IMR-90 (cell line): Measurements from ENCODE around the gene SH3BP4. TPM values are rescaled to one million over a fixed set of nuclear protein-coding genes. Genes with fewer than 3 reads are reported as not detected.
A peak's percentile ranks its signal among the peaks of the same experiment; 100 is the strongest.

ENCODE experiments used
- ATAC-seq: fragments of 200-7000 bp; cut with Tn5 transposase; 2 replicates; pipeline ENCODE4 v1.9.1; 2020; ENCODE audit warnings: low read depth, mild to moderate bottlenecking, moderate library complexity
- BruUV-seq: library from RNA; stranded (reverse); fragments of 400-500 nt; replicated peaks from 2 replicates; lab custom pipeline; 2021; lab: Mats Ljungman, UMichigan
- CTCF ChIA-PET: fragments of 300-600 bp; formaldehyde crosslinking; extraction: SDS; loops from one replicate; lab custom pipeline; 2021; ENCODE audit warnings: antibody characterized with exemption; lab: Yijun Ruan, JAX
- POLR2A ChIA-PET: fragments of 300-600 bp; sonication (Branson Sonifier 250); formaldehyde crosslinking; loops from one replicate; lab custom pipeline; 2022; ENCODE audit warnings: antibody characterized with exemption; ENCODE audit not compliant: unreplicated experiment; lab: Charles Lee
- DNase-seq: peaks from one replicate; pipeline ENCODE4 v3.0.0; 2013
- H2AFZ ChIP-seq: replicated peaks from 2 replicates; pipeline ENCODE3; 2013; ENCODE audit warnings: low read length, mild to moderate bottlenecking; ENCODE audit not compliant: poor library complexity
- H2AK5ac ChIP-seq: 2 replicates; pipeline ENCODE4 v1.6.1; 2013; ENCODE audit warnings: low read depth, low read length, inconsistent platforms
- H2AK9ac ChIP-seq: replicated peaks from 2 replicates; pipeline ENCODE3; 2013; ENCODE audit warnings: mild to moderate bottlenecking, low read depth, low read length, moderate library complexity; ENCODE audit not compliant: poor library complexity
- H2BK120ac ChIP-seq: 2 replicates; pipeline ENCODE4 v1.6.1; 2013; ENCODE audit warnings: low read depth, low read length, inconsistent platforms
- H2BK15ac ChIP-seq: 3 replicates; pipeline ENCODE4 v1.6.1; 2013; ENCODE audit warnings: low read depth, low read length, inconsistent platforms
- H2BK20ac ChIP-seq: 2 replicates; pipeline ENCODE4 v1.6.1; 2013; ENCODE audit warnings: low read depth, mild to moderate bottlenecking, inconsistent platforms, low read length, moderate library complexity
- H2BK5ac ChIP-seq: 2 replicates; pipeline ENCODE4 v1.6.1; 2013; ENCODE audit warnings: mild to moderate bottlenecking, low read depth, low read length, inconsistent platforms; ENCODE audit not compliant: poor library complexity, severe bottlenecking
- H3K14ac ChIP-seq: replicated peaks from 2 replicates; pipeline ENCODE4 v1.6.1; 2013; ENCODE audit warnings: low read depth, low read length, inconsistent platforms
- H3K18ac ChIP-seq: 2 replicates; pipeline ENCODE4 v1.6.1; 2013; ENCODE audit warnings: low read depth, low read length, control low read depth
- H3K23ac ChIP-seq: 2 replicates; pipeline ENCODE4 v1.6.1; 2013; ENCODE audit warnings: low read depth, low read length, inconsistent platforms
- H3K27ac ChIP-seq: 2 replicates; pipeline ENCODE4 v1.5.1; 2013; ENCODE audit warnings: mild to moderate bottlenecking, control low read depth, low read length; ENCODE audit not compliant: insufficient read depth
- H3K27me3 ChIP-seq: 2 replicates; pipeline ENCODE4 v1.6.1; 2013; ENCODE audit warnings: low read length; ENCODE audit not compliant: control insufficient read depth, insufficient read depth
- H3K36me3 ChIP-seq: 2 replicates; pipeline ENCODE4 v1.6.1; 2013; ENCODE audit warnings: low read length, mixed read lengths; ENCODE audit not compliant: control insufficient read depth, insufficient read depth
- H3K4ac ChIP-seq: 2 replicates; pipeline ENCODE4 v1.6.1; 2013; ENCODE audit warnings: low read depth, low read length, inconsistent platforms
- H3K4me1 ChIP-seq: 2 replicates; pipeline ENCODE4 v1.6.1; 2013; ENCODE audit warnings: low read length, mixed read lengths; ENCODE audit not compliant: control insufficient read depth, insufficient read depth
- H3K4me2 ChIP-seq: 2 replicates; pipeline ENCODE4 v1.6.1; 2013; ENCODE audit warnings: low read depth, mild to moderate bottlenecking, control low read depth, low read length, moderate library complexity
- H3K4me3 ChIP-seq: 2 replicates; pipeline ENCODE4 v1.5.1; 2013; ENCODE audit warnings: low read depth, mild to moderate bottlenecking, control low read depth, low read length, moderate library complexity; ENCODE audit not compliant: insufficient read depth
- H3K56ac ChIP-seq: 2 replicates; pipeline ENCODE4 v1.6.1; 2013; ENCODE audit warnings: low read length, inconsistent platforms; ENCODE audit not compliant: insufficient read depth; ENCODE audit errors: extremely low read depth
- H3K79me1 ChIP-seq, 2 experiments: 2 replicates each; pipeline ENCODE4 v1.6.1; 2013; ENCODE audit warnings: low read length in 2 of 2, inconsistent platforms in 1 of 2, low read depth in 1 of 2
- H3K9ac ChIP-seq: 2 replicates; pipeline ENCODE4 v1.6.1; 2013; ENCODE audit warnings: low read depth, low read length, control low read depth
- H3K9me1 ChIP-seq: 2 replicates; pipeline ENCODE4 v1.6.1; 2013; ENCODE audit warnings: low read length, inconsistent platforms; ENCODE audit not compliant: insufficient read depth
- H3K9me3 ChIP-seq: 2 replicates; pipeline ENCODE4 v1.6.1; 2013; ENCODE audit warnings: low read length; ENCODE audit not compliant: control insufficient read depth, insufficient read depth
- H4K20me1 ChIP-seq: 2 replicates; pipeline ENCODE4 v1.6.1; 2013; ENCODE audit warnings: low read length, inconsistent platforms; ENCODE audit not compliant: insufficient read depth
- H4K5ac ChIP-seq: 2 replicates; pipeline ENCODE4 v1.6.1; 2013; ENCODE audit warnings: mild to moderate bottlenecking, low read depth, low read length, control low read depth
- H4K8ac ChIP-seq, 2 experiments: 2 replicates each; pipeline ENCODE4 v1.6.1; 2013; ENCODE audit warnings: low read depth in 2 of 2, low read length in 2 of 2, control low read depth in 1 of 2, inconsistent platforms in 1 of 2
- H4K91ac ChIP-seq: 2 replicates; pipeline ENCODE4 v1.6.1; 2013; ENCODE audit warnings: low read depth, low read length, inconsistent platforms; ENCODE audit not compliant: insufficient read depth
- BHLHE40 ChIP-seq: fragments of 150-350 bp; IDR thresholded peaks from 2 replicates; pipeline ENCODE4 v1.6.1; 2016; ENCODE audit warnings: mild to moderate bottlenecking, low read depth, low read length
- CEBPB ChIP-seq: IDR thresholded peaks from 2 replicates; pipeline ENCODE4 v1.6.1; 2012; ENCODE audit warnings: low read depth, low read length, improper control_type of control experiment
- CHD1 ChIP-seq: IDR thresholded peaks from 2 replicates; pipeline ENCODE4 v1.6.1; 2012; ENCODE audit warnings: low read depth, low read length, improper control_type of control experiment
- CTCF ChIP-seq: conservative IDR thresholded peaks from 2 replicates; pipeline ENCODE4 v1.5.1; 2012; ENCODE audit warnings: mild to moderate bottlenecking, low read depth, low read length, improper control_type of control experiment
- ELK1 ChIP-seq: fragments of 150-350 bp; IDR thresholded peaks from 2 replicates; pipeline ENCODE4 v1.6.1; 2016; ENCODE audit warnings: low read depth, mild to moderate bottlenecking, low read length, moderate library complexity, borderline replicate concordance
- FOS ChIP-seq: fragments of 150-350 bp; IDR thresholded peaks from 2 replicates; pipeline ENCODE4 v1.6.1; 2016; ENCODE audit warnings: low read depth, low read length
- MAFK ChIP-seq: IDR thresholded peaks from 2 replicates; pipeline ENCODE4 v1.6.1; 2012; ENCODE audit warnings: low read depth, low read length, improper control_type of control experiment
- MAZ ChIP-seq: IDR thresholded peaks from 2 replicates; pipeline ENCODE4 v1.6.1; 2012; ENCODE audit warnings: low read depth, mild to moderate bottlenecking, low read length, improper control_type of control experiment, moderate library complexity, borderline replicate concordance
- MXI1 ChIP-seq: IDR thresholded peaks from 2 replicates; pipeline ENCODE4 v1.6.1; 2012; ENCODE audit warnings: low read depth, mild to moderate bottlenecking, low read length, moderate library complexity, borderline replicate concordance
- NFE2L2 ChIP-seq: fragments of 150-350 bp; IDR thresholded peaks from 2 replicates; pipeline ENCODE4 v1.6.1; 2016; ENCODE audit warnings: low read depth, mild to moderate bottlenecking, low read length
- POLR2A ChIP-seq: IDR thresholded peaks from 2 replicates; pipeline ENCODE4 v1.6.1; 2012; ENCODE audit warnings: mild to moderate bottlenecking, low read depth, low read length
- RAD21 ChIP-seq: IDR thresholded peaks from 2 replicates; pipeline ENCODE4 v1.6.1; 2012; ENCODE audit warnings: low read length, improper control_type of control experiment
- RCOR1 ChIP-seq: IDR thresholded peaks from 2 replicates; pipeline ENCODE4 v1.6.1; 2012; ENCODE audit warnings: mild to moderate bottlenecking, low read length, improper control_type of control experiment; ENCODE audit not compliant: insufficient replicate concordance
- RFX5 ChIP-seq: IDR thresholded peaks from 2 replicates; pipeline ENCODE4 v1.8.0; 2012; ENCODE audit warnings: low read depth, mild to moderate bottlenecking, low read length, moderate library complexity
- SMC3 ChIP-seq: fragments of 150-350 bp; IDR thresholded peaks from 2 replicates; pipeline ENCODE4 v1.6.1; 2016; ENCODE audit warnings: low read depth, mild to moderate bottlenecking, antibody characterized with exemption, low read length, moderate library complexity
- USF2 ChIP-seq: fragments of 150-350 bp; IDR thresholded peaks from 2 replicates; pipeline ENCODE4 v1.6.1; 2017; ENCODE audit warnings: mild to moderate bottlenecking, antibody characterized with exemption, low read length, low read depth
- WGBS, 2 experiments: methylation state at CpG; one replicate each; pipeline versions ENCODE4 v1.1.5 to v1.1.7; 2013; ENCODE audit warnings: missing lambda C conversion rate in 2 of 2; ENCODE audit not compliant: insufficient read length in 1 of 2; ENCODE audit errors: extremely low coverage in 2 of 2; 5-methylcytosine and 5-hydroxymethylcytosine counted together
- dilution Hi-C: fragments of 300-500 bp; cut with HindIII; formaldehyde crosslinking; loops from one replicate; pipeline ENCODE4 v1.14.3; 2018; ENCODE audit warnings: low sequenced_read_pairs; ENCODE audit not compliant: unreplicated experiment
- in situ Hi-C: fragments of 300-500 bp; cut with MboI; formaldehyde crosslinking; loops from 3 replicates; pipeline ENCODE4 v1.14.3; 2019; ENCODE audit warnings: low sequenced_read_pairs, inconsistent platforms, mixed read lengths
- intact Hi-C: fragments of 100-400 bp; cut with micrococcal nuclease; formaldehyde crosslinking; loops from 2 replicates; pipeline ENCODE4 v1.10.0; 2022
- polyA plus RNA-seq, 3 experiments: library from polyadenylated mRNA; depleted of rRNA; stranded (reverse); fragments of >200 nt; gene quantifications; 2 replicates each; pipeline ENCODE4 v1.2.3, GENCODE V29; 2012; ENCODE audit warnings: low replicate concordance in 1 of 3
- total RNA-seq: library from RNA; depleted of rRNA; stranded (reverse); fragments of >200 nt; gene quantifications from 2 replicates; pipeline ENCODE4 v1.2.3, GENCODE V29; 2012

The SH3BP4 gene
- total and polyA plus RNA-seq, 2 of the 4 experiments (the other 2 are of a cell fraction): 104 to 122 TPM

GRCh38 chr2:234961784-234962183 lies 10.0 kb downstream of the SH3BP4 start:
- H3K27me3 ChIP-seq: no peaks in the 10 kb centered on the region
- ChIA-PET CTCF (no interaction called here), POLR2A (no interaction called here)
- H4K91ac ChIP-seq: no peak overlapping the region
- no peak overlapping the region for H2BK120ac ChIP-seq
- dilution Hi-C loops: no loop called here
- peaks cover 44% of the 10 kb centered on the region for H3K4me1 ChIP-seq
- no peak overlapping the region for H2BK5ac ChIP-seq
- H3K18ac ChIP-seq: no peak overlapping the region
- H3K27ac ChIP-seq: no peak overlapping the region
- no peak overlapping the region for H2AK5ac ChIP-seq
- no peak for TF ChIP-seq FOS
- no peak for TF ChIP-seq MAFK
- TF ChIP-seq BHLHE40: no peak
- no peak for TF ChIP-seq MXI1
- no peak for TF ChIP-seq ELK1
- TF ChIP-seq RCOR1: no peak
- TF ChIP-seq RFX5: no peak
- no peak for TF ChIP-seq SMC3
- no peak for TF ChIP-seq CEBPB
- no peak for TF ChIP-seq NFE2L2
- TF ChIP-seq POLR2A: no peak
- TF ChIP-seq RAD21: no peak
- no peak for TF ChIP-seq MAZ
- no peak for TF ChIP-seq CHD1
- TF ChIP-seq CTCF: no peak
- no peak for TF ChIP-seq USF2
- no peak overlapping the region for H2BK15ac ChIP-seq
- no CpG with 5 or more reads among the region's 2 CpGs for WGBS, 2 experiments
- no peak overlapping the region for H4K8ac ChIP-seq
- no peak overlapping the region for H3K56ac ChIP-seq
- no peak overlapping the region for H4K5ac ChIP-seq
- no peak overlapping the region for H3K9ac ChIP-seq
- intact Hi-C loops: no loop called here
- H3K9me1 ChIP-seq: peaks cover 44% of the 10 kb centered on the region
- H3K4me3 ChIP-seq: no peak overlapping the region
- BruUV-seq: no TSS peak
- no peaks in the 10 kb centered on the region for H3K9me3 ChIP-seq
- H3K23ac ChIP-seq: 0 out of 2 replicates have a peak overlapping the region, but pooled peaks have one; percentile 27
- no peak overlapping the region for H2AFZ ChIP-seq
- in situ Hi-C loops: loop anchor here (10.0 kb wide), 1 partner anchor 407 kb away; no protein-coding TSS in a partner anchor
- peaks cover 16% of the 10 kb centered on the region for H3K36me3 ChIP-seq
- H3K79me1 ChIP-seq: peaks cover 0 to 56% of the 10 kb centered on the region in 2 experiments; a peak in 2 of 4 replicates
- H3K14ac ChIP-seq: no peak overlapping the region
- DNase-seq (no peak), ATAC-seq (no peak)
- no peak overlapping the region for H3K4me2 ChIP-seq
- peaks cover 99% of the 10 kb centered on the region for H4K20me1 ChIP-seq
- no peak overlapping the region for H2AK9ac ChIP-seq
- H3K4ac ChIP-seq: no peak overlapping the region
- H2BK20ac ChIP-seq: no peak overlapping the region
